Caco-2 (cell line): ENCODE results near the gene OGFOD1. TPM values are rescaled to one million over a fixed set of nuclear protein-coding genes. Genes with fewer than 3 reads are reported as not detected.
A peak's percentile ranks its signal among the peaks of the same experiment; 100 is the strongest.

Source experiments
- BruUV-seq: library from RNA; stranded (reverse); fragments of 400-500 nt; replicated peaks from 2 replicates; lab custom pipeline; 2021; lab: Mats Ljungman, UMichigan
- CTCF ChIA-PET: fragments of 300-600 bp; sonication (Branson Sonifier 250); formaldehyde crosslinking; loops from one replicate; lab custom pipeline; 2022; ENCODE audit warnings: antibody characterized with exemption; lab: Charles Lee
- POLR2A ChIA-PET: fragments of 300-600 bp; sonication (Branson Sonifier 250); formaldehyde crosslinking; loops from one replicate; lab custom pipeline; 2022; ENCODE audit warnings: antibody characterized with exemption; lab: Charles Lee
- DNase-seq, 2 experiments: peaks; one replicate each; pipeline versions ENCODE4 v3.0.0 to v3.0.0-alpha.2; 2020 to 2022
- H3K27me3 ChIP-seq: replicated peaks from 2 replicates; pipeline ENCODE4 v1.6.0; 2011; ENCODE audit warnings: low read length; ENCODE audit not compliant: control insufficient read depth, insufficient read depth
- H3K36me3 ChIP-seq: 2 replicates; pipeline ENCODE4 v1.5.1; 2011; ENCODE audit warnings: low read length; ENCODE audit not compliant: control insufficient read depth, insufficient read depth
- H3K4me1 ChIP-seq: fragments of 250-450 bp; sonication (Bioruptor Pico); 2 replicates; pipeline ENCODE4 v1.5.1; 2020; ENCODE audit warnings: mild to moderate bottlenecking
- H3K4me3 ChIP-seq: 2 replicates; pipeline ENCODE4 v1.5.1; 2011; ENCODE audit warnings: low read depth, mild to moderate bottlenecking, control low read depth, low read length
- H3K9me3 ChIP-seq: fragments of 250-450 bp; sonication (Bioruptor Pico); 2 replicates; pipeline ENCODE4 v1.5.1; 2020; ENCODE audit warnings: mild to moderate bottlenecking, moderate library complexity
- H3K27ac Mint-ChIP-seq: one replicate; pipeline ENCODE4 v1.8.0; 2022; ENCODE audit warnings: mixed read lengths; ENCODE audit not compliant: unreplicated experiment
- H3K27me3 Mint-ChIP-seq: one replicate; pipeline ENCODE4 v1.8.0; 2022; ENCODE audit warnings: mixed read lengths; ENCODE audit not compliant: insufficient read depth, unreplicated experiment
- H3K36me3 Mint-ChIP-seq: one replicate; pipeline ENCODE4 v1.8.0; 2022; ENCODE audit warnings: mild to moderate bottlenecking, mixed read lengths; ENCODE audit not compliant: insufficient read depth, unreplicated experiment
- H3K4me1 Mint-ChIP-seq: one replicate; pipeline ENCODE4 v1.8.0; 2022; ENCODE audit warnings: low read depth, mixed read lengths; ENCODE audit not compliant: unreplicated experiment
- H3K4me3 Mint-ChIP-seq: one replicate; pipeline ENCODE4 v1.8.0; 2022; ENCODE audit warnings: mild to moderate bottlenecking, moderate library complexity, mixed read lengths; ENCODE audit not compliant: unreplicated experiment
- H3K9me3 Mint-ChIP-seq: one replicate; pipeline ENCODE4 v1.8.0; 2022; ENCODE audit warnings: mixed read lengths; ENCODE audit not compliant: unreplicated experiment
- CTCF ChIP-seq, 2 experiments: fragments of 200-600 bp in 1 of 2; IDR thresholded peaks; 1 replicate in 1 of 2; 2 replicates in 1 of 2; pipeline versions ENCODE4 v1.5.1 to v1.8.0; 2011 to 2022; ENCODE audit warnings: antibody characterized with exemption in 1 of 2, control low read depth in 1 of 2, inconsistent platforms in 1 of 2, low read depth in 1 of 2, low read length in 1 of 2, mild to moderate bottlenecking in 1 of 2, moderate library complexity in 1 of 2; ENCODE audit not compliant: insufficient read depth in 1 of 2, severe bottlenecking in 1 of 2, unreplicated experiment in 1 of 2
- intact Hi-C: fragments of 100-400 bp; cut with micrococcal nuclease; formaldehyde crosslinking; loops from one replicate; pipeline ENCODE4 v1.10.0; 2022; ENCODE audit not compliant: unreplicated experiment
- total RNA-seq: library from RNA; stranded (reverse); gene quantifications from 2 replicates; pipeline ENCODE4 v1.2.3, GENCODE V29; 2022

Gene OGFOD1
- total RNA-seq, 1 experiment from 2014 or later, result 79.0 TPM

- CTCF ChIA-PET, result no interaction called here
- Mint-ChIP-seq H3K9me3 (no peaks in the 10 kb centered on the region), H3K27ac (no peak overlapping the region), H3K27me3 (no peaks in the 10 kb centered on the region), H3K4me3 (no peak overlapping the region), H3K4me1 (no peaks in the 10 kb centered on the region), H3K36me3 (peaks cover 1% of the 10 kb centered on the region)
- POLR2A ChIA-PET, result no interaction called here
- no peaks in the 10 kb centered on the region for H3K36me3 ChIP-seq
- DNase-seq, result peak; percentile 44 to 47
- no peak for TF ChIP-seq CTCF (IDR thresholded peaks at IDR 0.05; ENCODE audit: insufficient read depth in 1 of 2, low read depth in 1 of 2, low read length in 1 of 2, severe bottlenecking in 1 of 2, unreplicated experiment in 1 of 2)
- BruUV-seq, result no TSS peak
- intact Hi-C loops, result loop anchor here (1.0 kb wide), 1 partner anchor 42 kb away; the partner anchor contains the start of genes NUDT21 and OGFOD1
- no peaks in the 10 kb centered on the region for H3K27me3 ChIP-seq
- no peak overlapping the region for H3K4me3 ChIP-seq
- no peaks in the 10 kb centered on the region for H3K9me3 ChIP-seq
- no peaks in the 10 kb centered on the region for H3K4me1 ChIP-seq
Measured at GRCh38 chr16:56493126-56493525, 41.8 kb downstream of the OGFOD1 start.

- no peak overlapping the region for H3K27ac Mint-ChIP-seq
- Histone ChIP-seq H3K9me3 (no peaks in the 10 kb centered on the region), H3K4me1 (no peaks in the 10 kb centered on the region), H3K4me3 (no peak overlapping the region), H3K36me3 (no peaks in the 10 kb centered on the region), H3K27me3 (no peaks in the 10 kb centered on the region)
- H3K9me3 Mint-ChIP-seq, result no peaks in the 10 kb centered on the region
- DNase-seq, result no peak
- intact Hi-C loops, result loop anchor here (1.0 kb wide), 1 partner anchor 43 kb away; the partner anchor contains the start of genes NUDT21 and OGFOD1
- CTCF ChIA-PET, result no interaction called here
- no peaks in the 10 kb centered on the region for H3K4me1 Mint-ChIP-seq
- peaks cover 6% of the 10 kb centered on the region for H3K36me3 Mint-ChIP-seq
- TF ChIP-seq CTCF (IDR thresholded peaks at IDR 0.05; ENCODE audit: insufficient read depth in 1 of 2, low read depth in 1 of 2, low read length in 1 of 2, severe bottlenecking in 1 of 2, unreplicated experiment in 1 of 2), result no peak
- POLR2A ChIA-PET, result no interaction called here
- no peaks in the 10 kb centered on the region for H3K27me3 Mint-ChIP-seq
- no TSS peak for BruUV-seq
- no peak overlapping the region for H3K4me3 Mint-ChIP-seq
Measured at GRCh38 chr16:56493815-56494214, 42.5 kb downstream of the OGFOD1 start.

- H3K36me3 ChIP-seq, result peaks cover 1% of the 10 kb centered on the region; the same call in 1 of the 2 replicates
- H3K4me1 ChIP-seq, result no peaks in the 10 kb centered on the region
- Mint-ChIP-seq H3K9me3 (no peaks in the 10 kb centered on the region), H3K4me1 (no peaks in the 10 kb centered on the region), H3K36me3 (peaks cover 9% of the 10 kb centered on the region), H3K27me3 (no peaks in the 10 kb centered on the region), H3K27ac (no peak overlapping the region), H3K4me3 (no peak overlapping the region)
- ChIA-PET POLR2A (no interaction called here), CTCF (interaction anchor here (0.5 kb wide), 1 partner anchor 131 kb away, joined by 7 read pairs; no protein-coding TSS in a partner anchor)
- no peak overlapping the region for H3K4me3 ChIP-seq
- no peak for TF ChIP-seq CTCF (IDR thresholded peaks at IDR 0.05; ENCODE audit: insufficient read depth in 1 of 2, low read depth in 1 of 2, low read length in 1 of 2, severe bottlenecking in 1 of 2, unreplicated experiment in 1 of 2)
- H3K9me3 ChIP-seq, result no peaks in the 10 kb centered on the region
- BruUV-seq, result no TSS peak
- no peaks in the 10 kb centered on the region for H3K27me3 ChIP-seq
- intact Hi-C loops, result no loop called here
- no peak for DNase-seq
Measured at GRCh38 chr16:56505181-56505580, 53.8 kb downstream of the OGFOD1 start.
